22Rv1 (cell line): ENCODE measurements around the gene LIM2.

Experiments used
- CTCF ChIP-seq: fragments of 450-650 bp; IDR thresholded peaks from 2 replicates; pipeline ENCODE4 v1.5.1; 2017; ENCODE audit warnings: mild to moderate bottlenecking
- ZFX ChIP-seq: fragments of 450-650 bp; IDR thresholded peaks from 2 replicates; pipeline ENCODE4 v1.6.1; 2017; ENCODE audit warnings: antibody characterized with exemption, borderline replicate concordance

DNA sequence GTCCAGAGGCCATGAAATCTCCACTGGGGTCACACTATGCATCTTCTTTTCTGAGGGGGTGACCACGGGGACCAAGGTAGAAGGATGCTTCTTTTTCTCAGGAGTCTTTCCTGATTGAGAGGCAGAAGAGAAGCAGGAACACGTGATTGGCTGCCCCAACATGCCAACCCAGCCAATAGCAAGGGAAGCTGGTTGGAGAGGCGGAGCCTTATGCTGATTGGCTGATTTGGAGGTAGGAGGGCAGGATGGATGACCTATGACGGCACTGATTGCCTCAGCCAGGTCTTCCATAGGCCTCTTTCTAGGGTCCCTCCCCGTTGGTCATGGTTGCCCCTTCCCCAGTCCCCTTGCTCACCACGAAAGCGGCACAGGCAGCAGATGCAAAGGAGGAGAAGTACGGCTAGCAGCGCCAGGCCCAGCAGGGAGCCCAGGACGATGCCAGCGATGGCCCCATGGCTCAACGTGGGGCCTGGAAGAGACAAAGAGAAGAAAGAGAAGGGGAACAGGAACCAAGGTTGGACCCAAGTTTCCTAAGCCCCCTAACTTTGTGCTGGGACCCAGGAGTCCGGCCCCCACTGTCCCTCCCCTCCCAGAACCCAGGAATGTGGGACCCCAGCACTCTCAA, 53.8 kb downstream of the LIM2 start:
- no peak for TF ChIP-seq CTCF
- no peak for TF ChIP-seq ZFX
